HepG2 (cell line): Measurements from ENCODE around the gene GIPC2. TPM values are rescaled to one million over a fixed set of nuclear protein-coding genes. Genes with fewer than 3 reads are reported as not detected.

Experiments used
- ATAC-seq: fragments of 200-7000 bp; cut with Tn5 transposase; 3 replicates; pipeline ENCODE4 v1.9.1; 2020; ENCODE audit warnings: mild to moderate bottlenecking, moderate library complexity
- BruUV-seq: library from RNA; stranded (reverse); fragments of 400-500 nt; replicated peaks from 2 replicates; lab custom pipeline; 2021; lab: Mats Ljungman, UMichigan
- CTCF ChIA-PET: fragments of 300-600 bp; formaldehyde crosslinking; extraction: SDS; loops from one replicate; lab custom pipeline; 2021; ENCODE audit warnings: low total read pairs, inconsistent platforms, low intra/inter-chr PET ratio; lab: Yijun Ruan, JAX
- POLR2A ChIA-PET: fragments of 350-600 bp; sonication (Branson Sonifier 250); formaldehyde crosslinking; loops from one replicate; lab custom pipeline; 2020; ENCODE audit warnings: antibody characterized with exemption, inconsistent platforms; lab: Yijun Ruan, JAX
- DNase-seq: peaks from one replicate; pipeline ENCODE4 v3.0.0-alpha.2; 2015; ENCODE audit warnings: low spot score
- FAIRE-seq: peaks from 3 replicates; lab custom pipeline; 2011; peaks lifted over from hg19 to GRCh38; lab: Jason Lieb, UNC
- H2AFZ ChIP-seq: one replicate; pipeline ENCODE4 v1.6.1; 2011; ENCODE audit warnings: low read length, inconsistent platforms
- H3K27ac ChIP-seq: fragments of 300-600 bp; 3 replicates; pipeline ENCODE4 v1.8.0; 2011; ENCODE audit warnings: mixed run types, mild to moderate bottlenecking, mixed read lengths, low read length, inconsistent platforms; ENCODE audit not compliant: insufficient read depth; ENCODE audit errors: extremely low read length
- H3K27me3 ChIP-seq, 2 experiments: fragments of 200-600 bp in 1 of 2; 2 replicates in 1 of 2; 3 replicates in 1 of 2; pipeline versions ENCODE4 v1.6.0 to v1.8.0; 2011; ENCODE audit warnings: low read length in 2 of 2, mild to moderate bottlenecking in 2 of 2, moderate library complexity in 2 of 2, inconsistent platforms in 1 of 2; ENCODE audit not compliant: insufficient read depth in 2 of 2, control insufficient read depth in 1 of 2
- H3K36me3 ChIP-seq, 2 experiments: fragments of 200-600 bp in 1 of 2; replicated peaks in 1 of 2; 2 replicates in 1 of 2; 3 replicates in 1 of 2; pipeline versions ENCODE4 v1.5.1 to v1.8.0; 2011; ENCODE audit warnings: low read length in 2 of 2, inconsistent platforms in 1 of 2; ENCODE audit not compliant: insufficient read depth in 2 of 2, control insufficient read depth in 1 of 2
- H3K4me1 ChIP-seq: 2 replicates; pipeline ENCODE4 v1.5.1; 2012; ENCODE audit warnings: low read length, inconsistent platforms; ENCODE audit not compliant: insufficient read depth
- H3K4me2 ChIP-seq: 2 replicates; pipeline ENCODE4 v1.6.0; 2011; ENCODE audit warnings: low read depth, low read length, inconsistent platforms
- H3K4me3 ChIP-seq, 3 experiments: fragments of 200-600 bp in 1 of 3; sonication (generic), shearing (Covaris generic) in 1 of 3; replicated peaks in 1 of 3; 2 replicates each; pipeline ENCODE4 v1.5.1; 2011 to 2016; ENCODE audit warnings: low read length in 3 of 3, inconsistent platforms in 2 of 3, low read depth in 2 of 3, mild to moderate bottlenecking in 2 of 3, control low read depth in 1 of 3, mixed read lengths in 1 of 3; ENCODE audit not compliant: insufficient read depth in 1 of 3
- H3K79me2 ChIP-seq: one replicate; pipeline ENCODE4 v1.6.1; 2011; ENCODE audit warnings: low read length, inconsistent platforms; ENCODE audit not compliant: insufficient read depth
- H3K9ac ChIP-seq: 2 replicates; pipeline ENCODE4 v1.6.0; 2011; ENCODE audit warnings: mild to moderate bottlenecking, low read depth, low read length, inconsistent platforms; ENCODE audit not compliant: insufficient read depth
- H3K9me3 ChIP-seq: 2 replicates; pipeline ENCODE4 v1.5.1; 2012; ENCODE audit warnings: mild to moderate bottlenecking, low read length
- H4K20me1 ChIP-seq: 2 replicates; pipeline ENCODE4 v1.6.0; 2011; ENCODE audit warnings: inconsistent platforms, mild to moderate bottlenecking, low read length, moderate library complexity; ENCODE audit not compliant: insufficient read depth
- GLMP ChIP-seq: sonication (generic); formaldehyde crosslinking; IDR thresholded peaks from 2 replicates; pipeline ENCODE4 v1.9.0; 2021; ENCODE audit warnings: missing genetic modification reagents, mild to moderate bottlenecking, borderline replicate concordance
- PBX2 ChIP-seq: IDR thresholded peaks from 2 replicates; pipeline ENCODE4 v1.6.1; 2016; ENCODE audit warnings: control low read depth
- RXRB ChIP-seq: IDR thresholded peaks from 2 replicates; pipeline ENCODE4 v1.6.1; 2016; ENCODE audit warnings: borderline replicate concordance, missing genetic modification reagents, missing compliant biosample characterization
- ZBTB46 ChIP-seq: sonication (generic); formaldehyde crosslinking; IDR thresholded peaks from 2 replicates; pipeline ENCODE4 v1.4.0; 2020; ENCODE audit warnings: mild to moderate bottlenecking, missing genetic modification reagents, borderline replicate concordance
- WGBS: methylation state at CpG from one replicate; pipeline ENCODE4 v1.1.6; 2017; ENCODE audit warnings: low lambda C conversion rate; 5-methylcytosine and 5-hydroxymethylcytosine counted together
- in situ Hi-C: cut with HindIII; loops from 2 replicates; pipeline ENCODE4 v1.10.0; 2017; ENCODE audit warnings: low pct_unique_long_range_greater_than_20kb; ENCODE audit not compliant: extremely low pct_ligation_motif_present
- intact Hi-C: fragments of 100-400 bp; cut with micrococcal nuclease; formaldehyde crosslinking; loops from one replicate; pipeline ENCODE4 v1.10.0; 2022; ENCODE audit not compliant: unreplicated experiment
- polyA plus RNA-seq, 8 experiments: library from polyadenylated mRNA; depleted of rRNA in 3 of 8; stranded (reverse) in 7 of 8; unstranded in 1 of 8; fragments of >200 nt; fragmentation: Illumina TruSeq in 4 of 8; extraction: Trizol in 4 of 8; gene quantifications; 2 replicates each; pipeline versions ENCODE4 v1.2.1 to v1.2.3, GENCODE V29; 2011 to 2016; ENCODE audit warnings: low read depth in 4 of 8, missing spikeins in 1 of 8, mixed read lengths in 1 of 8; ENCODE audit not compliant: insufficient read depth in 1 of 8
- total RNA-seq, 5 experiments: library from RNA; depleted of rRNA; stranded (reverse); fragments of >200 nt; fragmentation: Illumina TruSeq; extraction: Trizol; gene quantifications; 2 replicates each; pipeline ENCODE4 v1.2.3, GENCODE V29; 2016; ENCODE audit warnings: low read depth in 1 of 5

GIPC2 gene
- total and polyA plus RNA-seq, 2 of the 13 experiments (the other 11 are each of a cell fraction or from before 2014, with no cell fraction given): 6.1 to 21.6 TPM

GRCh38 chr1:78132174-78132947, 86.6 kb downstream of the GIPC2 start:
- 97% methylated on average over 3 of the region's 3 CpGs for WGBS
- POLR2A ChIA-PET: no interaction called here
- no peak for ATAC-seq
- Histone ChIP-seq H3K4me2 (no peak overlapping the region), H3K27me3 (no peaks in the 10 kb centered on the region), H3K79me2 (no peaks in the 10 kb centered on the region), H4K20me1 (no peaks in the 10 kb centered on the region), H3K9ac (no peak overlapping the region), H3K27ac (no peak overlapping the region), H3K4me1 (no peaks in the 10 kb centered on the region)
- no peak for FAIRE-seq
- no peak for DNase-seq
- in situ Hi-C loops (loop anchor here (10.0 kb wide), 1 partner anchor 542 kb away; no protein-coding TSS in a partner anchor), intact Hi-C loops (no loop called here)
- no TSS peak for BruUV-seq
- TF ChIP-seq PBX2 (CRISPR knock-in tag) (no peak), ZBTB46 (CRISPR knock-in tag) (no peak), GLMP (CRISPR knock-in tag) (no peak), RXRB (CRISPR knock-in tag) (no peak)
- TF ChIP-seq, all 625 proteins: peak for 0
- Histone ChIP-seq H2AFZ (no peak overlapping the region), H3K36me3 (peaks cover 0 to 7% of the 10 kb centered on the region in 2 experiments; a peak in 2 of 5 replicates), H3K4me3 (no peak overlapping the region), H3K9me3 (no peaks in the 10 kb centered on the region)
- CTCF ChIA-PET: no interaction called here
